GM21723 (cell line): ENCODE measurements around the gene NODAL.
"Not testable (repeated sequence)": the region's sequence is repeated elsewhere in the genome, so short reads cannot be mapped to it uniquely, and the experiment has no call there.

Experiments
- ATAC-seq: cut with Tn5 transposase; IDR thresholded peaks from one replicate; pipeline ENCODE4 v1.9.1; 2021; ENCODE audit warnings: mild to moderate bottlenecking, moderate library complexity; ENCODE audit not compliant: unreplicated experiment

Gene NODAL

GRCh38 chr10:70441161-70441894 lies at the start of gene NODAL:
Gene NODAL (minus strand): TSS chr10:70441681. CDS start chr10:70441667, 14 bp downstream.
- ATAC-seq = no peak

- ATAC-seq = no peak
These were observed 48.7 kb upstream of the NODAL start for GRCh38 chr10:70490142-70490541.

- ATAC-seq = no peak
These were observed 46.3 kb upstream of the NODAL start for GRCh38 chr10:70487824-70488223.

GRCh38 chr10:70483872-70484271 lies 42.4 kb upstream of the NODAL start:
- not testable (repeated sequence) for ATAC-seq

GRCh38 chr10:70482982-70483760 lies 41.7 kb upstream of the NODAL start:
- no peak for ATAC-seq

- no peak for ATAC-seq
These were observed 40.5 kb upstream of the NODAL start for GRCh38 chr10:70481831-70482530.

GRCh38 chr10:70481105-70481504 lies 39.6 kb upstream of the NODAL start:
- no peak for ATAC-seq

GRCh38 chr10:70480239-70480861 lies 38.9 kb upstream of the NODAL start:
- no peak for ATAC-seq

- ATAC-seq = no peak
These were observed 38.3 kb upstream of the NODAL start for GRCh38 chr10:70479626-70480238.

GRCh38 chr10:70479165-70479581 lies 37.7 kb upstream of the NODAL start:
- no peak for ATAC-seq

- ATAC-seq = no peak
These were observed 37.0 kb upstream of the NODAL start, which contains the start of gene PALD1 for GRCh38 chr10:70478191-70479164. Gene PALD1 (plus strand): TSS chr10:70478767. CDS start chr10:70525952, 47,185 bp downstream.

- ATAC-seq = no peak
These were observed 36.2 kb upstream of the NODAL start for GRCh38 chr10:70477661-70478162.

- no peak for ATAC-seq
These were observed 35.0 kb upstream of the NODAL start for GRCh38 chr10:70476249-70477035.

- no peak for ATAC-seq
These were observed 34.2 kb upstream of the NODAL start for GRCh38 chr10:70475661-70476060.

- ATAC-seq = no peak
These were observed 33.3 kb upstream of the NODAL start for GRCh38 chr10:70474780-70475179.

GRCh38 chr10:70472799-70473454 lies 31.4 kb upstream of the NODAL start:
- ATAC-seq = no peak

GRCh38 chr10:70466951-70467350 lies 25.5 kb upstream of the NODAL start:
- no peak for ATAC-seq

GRCh38 chr10:70465832-70466231 lies 24.4 kb upstream of the NODAL start:
- ATAC-seq = no peak
